Measurements from ENCODE around the gene ACYP2.

The ACYP2 gene

GRCh38 chr2:54279385-54279784 lies 164.0 kb downstream of the ACYP2 start:
- TF ChIP-seq TAF1 (IDR thresholded peaks at IDR 0.05; ENCODE audit: borderline replicate concordance, insufficient read depth, low read length) = no peak
- no peak for TF ChIP-seq FOXP2 (optimal IDR thresholded peaks at IDR 0.05; ENCODE audit: borderline replicate concordance, extremely low read depth, extremely low read length, insufficient read depth)
- no peak for TF ChIP-seq POLR2AphosphoS5 (IDR thresholded peaks at IDR 0.05; ENCODE audit: low read depth, low read length)
- TF ChIP-seq, protein P1, sequence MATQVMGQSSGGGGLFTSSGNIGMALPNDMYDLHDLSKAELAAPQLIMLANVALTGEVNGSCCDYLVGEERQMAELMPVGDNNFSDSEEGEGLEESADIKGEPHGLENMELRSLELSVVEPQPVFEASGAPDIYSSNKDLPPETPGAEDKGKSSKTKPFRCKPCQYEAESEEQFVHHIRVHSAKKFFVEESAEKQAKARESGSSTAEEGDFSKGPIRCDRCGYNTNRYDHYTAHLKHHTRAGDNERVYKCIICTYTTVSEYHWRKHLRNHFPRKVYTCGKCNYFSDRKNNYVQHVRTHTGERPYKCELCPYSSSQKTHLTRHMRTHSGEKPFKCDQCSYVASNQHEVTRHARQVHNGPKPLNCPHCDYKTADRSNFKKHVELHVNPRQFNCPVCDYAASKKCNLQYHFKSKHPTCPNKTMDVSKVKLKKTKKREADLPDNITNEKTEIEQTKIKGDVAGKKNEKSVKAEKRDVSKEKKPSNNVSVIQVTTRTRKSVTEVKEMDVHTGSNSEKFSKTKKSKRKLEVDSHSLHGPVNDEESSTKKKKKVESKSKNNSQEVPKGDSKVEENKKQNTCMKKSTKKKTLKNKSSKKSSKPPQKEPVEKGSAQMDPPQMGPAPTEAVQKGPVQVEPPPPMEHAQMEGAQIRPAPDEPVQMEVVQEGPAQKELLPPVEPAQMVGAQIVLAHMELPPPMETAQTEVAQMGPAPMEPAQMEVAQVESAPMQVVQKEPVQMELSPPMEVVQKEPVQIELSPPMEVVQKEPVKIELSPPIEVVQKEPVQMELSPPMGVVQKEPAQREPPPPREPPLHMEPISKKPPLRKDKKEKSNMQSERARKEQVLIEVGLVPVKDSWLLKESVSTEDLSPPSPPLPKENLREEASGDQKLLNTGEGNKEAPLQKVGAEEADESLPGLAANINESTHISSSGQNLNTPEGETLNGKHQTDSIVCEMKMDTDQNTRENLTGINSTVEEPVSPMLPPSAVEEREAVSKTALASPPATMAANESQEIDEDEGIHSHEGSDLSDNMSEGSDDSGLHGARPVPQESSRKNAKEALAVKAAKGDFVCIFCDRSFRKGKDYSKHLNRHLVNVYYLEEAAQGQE (IDR thresholded peaks at IDR 0.05; ENCODE audit: insufficient read depth in 1 of 2, low read depth in 2 of 2, low read length in 2 of 2) = no peak
- no peak for TF ChIP-seq SIN3A (IDR thresholded peaks at IDR 0.05; ENCODE audit: borderline replicate concordance, insufficient read depth, low read length)

- TF ChIP-seq FOXP2 (optimal IDR thresholded peaks at IDR 0.05; ENCODE audit: borderline replicate concordance, extremely low read depth, extremely low read length, insufficient read depth) = no peak
- TF ChIP-seq POLR2AphosphoS5 (IDR thresholded peaks at IDR 0.05; ENCODE audit: low read depth, low read length) = no peak
- TF ChIP-seq, protein P1 (IDR thresholded peaks at IDR 0.05; ENCODE audit: insufficient read depth in 1 of 2, low read depth in 2 of 2, low read length in 2 of 2) = no peak
- no peak for TF ChIP-seq SIN3A (IDR thresholded peaks at IDR 0.05; ENCODE audit: borderline replicate concordance, insufficient read depth, low read length)
- TF ChIP-seq TAF1 (IDR thresholded peaks at IDR 0.05; ENCODE audit: borderline replicate concordance, insufficient read depth, low read length) = no peak
These were observed 169.4 kb downstream of the ACYP2 start for GRCh38 chr2:54284826-54285225.

DNA sequence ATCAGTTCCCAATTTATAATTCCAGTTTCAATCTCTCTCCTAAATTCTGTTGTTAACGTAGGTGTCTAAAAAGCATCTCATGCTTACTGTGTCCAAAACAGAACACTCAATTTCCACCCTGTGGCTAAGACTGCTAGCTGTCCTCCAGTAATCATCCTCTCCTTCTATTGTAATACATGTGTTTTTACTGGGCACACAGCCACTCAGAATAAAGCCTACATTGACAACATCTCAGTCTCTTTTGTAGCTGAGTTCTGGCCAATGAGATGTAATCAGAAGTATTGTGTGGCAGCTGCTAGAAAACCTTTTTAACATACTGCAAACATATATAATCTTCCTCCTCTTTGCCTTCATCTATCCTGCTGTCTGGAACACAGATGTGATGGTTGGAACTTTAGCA lies 170.0 kb downstream of the ACYP2 start:
- TF ChIP-seq SIN3A (IDR thresholded peaks at IDR 0.05; ENCODE audit: borderline replicate concordance, insufficient read depth, low read length) (no peak), TAF1 (IDR thresholded peaks at IDR 0.05; ENCODE audit: borderline replicate concordance, insufficient read depth, low read length) (no peak), FOXP2 (optimal IDR thresholded peaks at IDR 0.05; ENCODE audit: borderline replicate concordance, extremely low read depth, extremely low read length, insufficient read depth) (no peak)
- TF ChIP-seq, protein P1 (IDR thresholded peaks at IDR 0.05; ENCODE audit: insufficient read depth in 1 of 2, low read depth in 2 of 2, low read length in 2 of 2) = no peak

DNA sequence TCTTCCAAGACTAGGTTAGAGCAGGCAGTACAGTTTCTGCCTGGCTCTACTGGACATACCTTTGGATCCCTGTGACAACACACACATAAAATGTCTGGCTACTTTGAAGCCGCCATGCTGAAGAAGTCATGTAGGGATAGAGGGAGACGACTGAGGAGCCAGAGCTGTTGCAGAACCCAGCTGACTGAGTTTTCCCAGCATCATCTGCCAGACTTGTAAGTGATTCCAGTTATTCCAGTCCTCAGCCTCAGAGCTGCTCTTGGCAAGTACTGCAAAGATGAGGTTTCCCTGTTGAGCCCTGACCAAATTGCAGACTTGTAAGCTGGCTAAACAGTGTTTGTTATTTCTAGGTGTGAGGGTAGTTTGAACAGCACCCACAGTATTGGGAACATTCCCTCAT lies 172.1 kb downstream of the ACYP2 start:
- TF ChIP-seq, protein P1 (IDR thresholded peaks at IDR 0.05; ENCODE audit: insufficient read depth in 1 of 2, low read depth in 2 of 2, low read length in 2 of 2) = no peak
- TF ChIP-seq TAF1 (IDR thresholded peaks at IDR 0.05; ENCODE audit: borderline replicate concordance, insufficient read depth, low read length) = no peak
- no peak for TF ChIP-seq POLR2AphosphoS5 (IDR thresholded peaks at IDR 0.05; ENCODE audit: low read depth, low read length)
- no peak for TF ChIP-seq SIN3A (IDR thresholded peaks at IDR 0.05; ENCODE audit: borderline replicate concordance, insufficient read depth, low read length)
- TF ChIP-seq FOXP2 (optimal IDR thresholded peaks at IDR 0.05; ENCODE audit: borderline replicate concordance, extremely low read depth, extremely low read length, insufficient read depth) = no peak

- TF ChIP-seq FOXP2 (optimal IDR thresholded peaks at IDR 0.05; ENCODE audit: borderline replicate concordance, extremely low read depth, extremely low read length, insufficient read depth) (no peak), SIN3A (IDR thresholded peaks at IDR 0.05; ENCODE audit: borderline replicate concordance, insufficient read depth, low read length) (no peak), POLR2AphosphoS5 (IDR thresholded peaks at IDR 0.05; ENCODE audit: low read depth, low read length) (no peak), TAF1 (IDR thresholded peaks at IDR 0.05; ENCODE audit: borderline replicate concordance, insufficient read depth, low read length) (no peak)
- TF ChIP-seq, protein P1 (IDR thresholded peaks at IDR 0.05; ENCODE audit: insufficient read depth in 1 of 2, low read depth in 2 of 2, low read length in 2 of 2) = no peak
These were observed 174.5 kb downstream of the ACYP2 start for GRCh38 chr2:54289917-54290316.

Data from PFSK-1 (cell line).